ENCODE results near the gene CXCR5. TPM values are rescaled to one million over a fixed set of nuclear protein-coding genes. Genes with fewer than 3 reads are reported as not detected.

CXCR5 gene
- total RNA-seq, 4 donors from 2014 or later: 0.17 TPM; not detected in 3

DNA sequence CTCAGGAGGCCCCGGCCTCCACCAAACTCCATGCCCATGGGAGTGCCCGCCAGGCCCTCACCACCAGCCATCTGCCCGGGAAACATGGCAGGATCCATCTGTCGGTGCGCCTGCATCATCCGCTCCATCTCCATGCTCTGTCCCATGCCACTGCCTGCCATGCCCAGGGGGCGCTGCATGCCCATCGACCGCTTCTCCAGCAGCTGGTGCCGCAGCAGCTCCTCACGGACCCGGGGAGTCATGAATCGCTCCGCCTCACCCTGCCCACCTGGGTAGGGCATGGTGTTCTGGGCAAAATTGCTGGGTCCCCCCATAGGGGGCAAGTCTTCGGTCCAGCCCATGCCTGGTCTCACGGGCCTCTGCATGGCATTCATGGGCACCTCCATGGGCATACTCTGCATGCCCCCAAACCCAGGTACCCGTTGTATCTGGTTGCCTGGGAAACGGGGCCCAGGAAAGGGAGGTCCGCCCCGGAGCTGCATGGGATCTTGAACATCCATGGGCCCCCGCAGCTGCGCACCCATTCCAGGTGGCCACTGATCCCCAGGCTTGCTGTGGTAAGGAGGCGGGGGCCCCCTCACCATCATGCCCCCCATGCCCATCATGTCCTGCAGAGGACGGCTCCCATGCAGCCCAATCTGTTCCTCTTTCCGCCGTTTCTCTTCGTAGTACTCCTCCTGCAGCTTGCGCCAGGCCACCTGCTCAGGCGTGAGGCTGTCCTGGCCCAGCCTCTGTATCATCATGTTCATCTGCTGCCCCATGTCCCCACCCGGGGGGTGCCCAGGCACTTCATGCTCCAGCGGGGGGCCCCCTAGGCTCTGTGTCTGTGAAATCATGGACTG lies 18.0 kb downstream of the CXCR5 start:
- Histone ChIP-seq H3K9me3 (no peaks in the 10 kb centered on the region), H3K27me3 (peaks cover 0 to 3% (median 0%) of the 10 kb centered on the region in 4 donors), H3K27ac (replicated peaks in 1 of 4) (peak overlapping the region in 1 of 4 donors; percentile 22), H3K4me1 (peaks cover 0 to 54% (median 34%) of the 10 kb centered on the region in 4 donors), H3K36me3 (peaks cover 43 to 96% (median 92%) of the 10 kb centered on the region in 4 donors), H3K4me3 (no peak overlapping the region)
- WGBS: 83% methylated on average over 14 of the region's 31 CpGs
- no peak for DNase-seq (ENCODE audit: extremely low spot score)
- TF ChIP-seq POLR2A (IDR thresholded peaks at IDR 0.05; ENCODE audit: low read depth): no peak
- TF ChIP-seq POLR2AphosphoS5 (IDR thresholded peaks at IDR 0.05): no peak
- no peak for TF ChIP-seq EP300 (IDR thresholded peaks at IDR 0.05)
- TF ChIP-seq, protein P1, sequence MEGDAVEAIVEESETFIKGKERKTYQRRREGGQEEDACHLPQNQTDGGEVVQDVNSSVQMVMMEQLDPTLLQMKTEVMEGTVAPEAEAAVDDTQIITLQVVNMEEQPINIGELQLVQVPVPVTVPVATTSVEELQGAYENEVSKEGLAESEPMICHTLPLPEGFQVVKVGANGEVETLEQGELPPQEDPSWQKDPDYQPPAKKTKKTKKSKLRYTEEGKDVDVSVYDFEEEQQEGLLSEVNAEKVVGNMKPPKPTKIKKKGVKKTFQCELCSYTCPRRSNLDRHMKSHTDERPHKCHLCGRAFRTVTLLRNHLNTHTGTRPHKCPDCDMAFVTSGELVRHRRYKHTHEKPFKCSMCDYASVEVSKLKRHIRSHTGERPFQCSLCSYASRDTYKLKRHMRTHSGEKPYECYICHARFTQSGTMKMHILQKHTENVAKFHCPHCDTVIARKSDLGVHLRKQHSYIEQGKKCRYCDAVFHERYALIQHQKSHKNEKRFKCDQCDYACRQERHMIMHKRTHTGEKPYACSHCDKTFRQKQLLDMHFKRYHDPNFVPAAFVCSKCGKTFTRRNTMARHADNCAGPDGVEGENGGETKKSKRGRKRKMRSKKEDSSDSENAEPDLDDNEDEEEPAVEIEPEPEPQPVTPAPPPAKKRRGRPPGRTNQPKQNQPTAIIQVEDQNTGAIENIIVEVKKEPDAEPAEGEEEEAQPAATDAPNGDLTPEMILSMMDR (IDR thresholded peaks at IDR 0.05): peak in 1 of 3 experiments; percentile 8
- intact Hi-C loops (cut with DNase I): loop anchor here (5.0 kb wide), 1 partner anchor 41 kb away; no protein-coding TSS in a partner anchor

DNA sequence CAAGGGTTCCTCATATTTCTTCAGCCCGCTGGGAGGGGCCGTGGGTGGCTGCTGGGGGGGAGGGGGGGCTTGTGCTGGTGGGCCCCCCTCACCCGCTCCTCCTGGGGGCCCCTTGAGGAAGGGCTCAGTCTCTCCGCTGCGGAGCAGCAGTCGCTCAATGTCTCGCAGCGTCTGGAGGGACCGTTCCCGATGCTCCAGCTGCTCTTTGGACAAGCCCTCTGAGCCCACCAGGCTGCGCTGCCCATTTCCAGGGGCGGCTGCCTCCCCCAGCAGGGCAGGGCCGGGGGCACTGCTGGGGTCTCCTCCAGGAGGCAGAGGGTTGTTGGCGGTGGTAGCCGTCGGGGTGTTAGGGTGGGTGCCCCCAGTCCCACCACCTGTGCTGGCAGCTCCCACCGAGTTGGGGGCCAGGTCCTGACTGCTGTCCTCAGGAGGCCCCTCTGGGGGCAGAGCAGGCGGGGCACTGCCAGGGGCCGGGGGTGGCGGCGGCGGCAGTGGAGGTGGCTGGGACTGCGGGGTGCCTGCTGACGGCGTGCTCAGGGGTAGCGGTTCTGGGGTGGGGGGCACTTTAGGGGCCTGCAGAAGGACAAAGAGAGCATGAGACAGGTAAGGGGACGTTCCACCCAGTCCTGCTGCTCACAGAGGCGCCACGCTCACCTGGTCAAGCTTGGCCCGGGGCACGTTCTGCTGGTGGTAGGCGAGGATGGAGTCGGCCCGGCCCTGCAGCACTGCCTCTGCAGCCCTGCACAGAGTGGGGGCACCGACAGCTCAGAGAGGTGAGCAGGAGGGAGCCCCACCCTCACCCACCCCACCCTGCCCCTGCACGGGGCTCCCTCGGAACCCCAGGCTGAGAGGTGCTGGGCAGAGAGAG lies 18.9 kb downstream of the CXCR5 start:
- Histone ChIP-seq H3K4me1 (peaks cover 6 to 54% (median 35%) of the 10 kb centered on the region in 4 donors), H3K36me3 (peaks cover 43 to 100% (median 94%) of the 10 kb centered on the region in 4 donors), H3K4me3 (no peak overlapping the region), H3K9me3 (no peaks in the 10 kb centered on the region), H3K27ac (replicated peaks in 1 of 4) (peak overlapping the region in 3 of 4 donors; percentile 13 to 56 (median 55)), H3K27me3 (peaks cover 0 to 3% (median 0%) of the 10 kb centered on the region in 4 donors)
- TF ChIP-seq POLR2AphosphoS5 (IDR thresholded peaks at IDR 0.05): no peak
- no peak for TF ChIP-seq EP300 (IDR thresholded peaks at IDR 0.05)
- TF ChIP-seq, protein P1 (IDR thresholded peaks at IDR 0.05): no peak
- TF ChIP-seq POLR2A (IDR thresholded peaks at IDR 0.05; ENCODE audit: low read depth): no peak
- WGBS: 83% methylated on average over 12 of the region's 37 CpGs
- DNase-seq (ENCODE audit: extremely low spot score): no peak
- intact Hi-C loops (cut with DNase I): loop anchor here (5.0 kb wide), 1 partner anchor 40 kb away; no protein-coding TSS in a partner anchor

DNA sequence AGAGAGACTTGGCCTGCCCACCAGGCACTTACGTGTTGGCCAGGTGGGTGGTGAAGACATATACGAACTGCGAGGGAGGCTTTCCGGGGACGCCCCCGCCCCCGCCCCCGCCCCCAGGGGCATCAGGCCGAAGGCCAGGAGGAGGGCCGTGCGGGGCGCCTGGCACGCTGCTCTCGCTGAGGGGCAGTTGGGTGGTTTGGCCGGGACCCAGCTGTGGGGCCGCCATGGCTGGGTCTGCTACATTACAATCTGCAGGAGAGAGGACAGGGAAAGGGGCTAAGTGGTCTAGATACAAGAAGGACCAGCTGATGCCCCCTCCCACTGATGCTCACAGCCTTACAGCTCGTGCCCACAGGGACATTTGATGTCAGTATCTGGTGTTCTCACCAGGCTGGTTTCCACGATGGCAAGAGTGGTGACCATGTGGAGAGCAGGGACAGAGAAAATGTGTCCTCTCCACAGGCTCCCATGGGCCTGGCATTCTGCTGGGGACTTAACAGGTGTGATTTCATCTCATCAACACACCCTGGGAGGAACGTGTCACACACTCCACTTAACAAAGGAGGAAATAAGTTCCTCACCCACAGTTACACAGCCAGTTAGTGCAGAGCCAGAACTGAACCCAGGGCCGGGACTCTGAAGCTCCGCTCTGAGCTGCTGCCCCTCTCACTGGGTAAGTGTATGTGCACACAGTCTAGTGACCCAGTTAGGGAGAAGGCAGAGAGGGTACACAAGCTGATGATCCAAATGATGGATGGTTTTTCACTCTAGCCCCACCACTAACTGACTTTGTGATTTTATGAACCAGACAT lies 19.7 kb downstream of the CXCR5 start:
- H3K36me3 ChIP-seq: peaks cover 42 to 100% (median 96%) of the 10 kb centered on the region in 4 donors
- no peak overlapping the region for H3K4me3 ChIP-seq
- TF ChIP-seq EP300 (IDR thresholded peaks at IDR 0.05): no peak
- TF ChIP-seq POLR2A (IDR thresholded peaks at IDR 0.05; ENCODE audit: low read depth): no peak
- TF ChIP-seq, protein P1 (IDR thresholded peaks at IDR 0.05): no peak
- TF ChIP-seq POLR2AphosphoS5 (IDR thresholded peaks at IDR 0.05): no peak
- no peaks in the 10 kb centered on the region for H3K27me3 ChIP-seq
- intact Hi-C loops (cut with DNase I): loop anchor here (5.0 kb wide), 1 partner anchor 39 kb away; no protein-coding TSS in a partner anchor
- peaks cover 14 to 54% (median 35%) of the 10 kb centered on the region in 4 donors for H3K4me1 ChIP-seq
- WGBS: 50% methylated on average over 3 of the region's 21 CpGs
- no peak for DNase-seq (ENCODE audit: extremely low spot score)
- H3K9me3 ChIP-seq: no peaks in the 10 kb centered on the region
- H3K27ac ChIP-seq (replicated peaks in 1 of 4): peak overlapping the region in 3 of 4 donors; percentile 13 to 56 (median 55)

Measured in esophagus muscularis mucosa (tissue), 4 donors.